ENCODE data around the gene TSPEAR.

GRCh38 chr21:44759628-44760285 lies 48.4 kb upstream of the TSPEAR start:
- TF ChIP-seq POLR2AphosphoS5 (IDR thresholded peaks at IDR 0.05) (no peak), CTCF (IDR thresholded peaks at IDR 0.05) (no peak), EP300 (IDR thresholded peaks at IDR 0.05; ENCODE audit: low read depth) (no peak), POLR2A (IDR thresholded peaks at IDR 0.05) (no peak)
